GM21619 (cell line): ENCODE measurements around the gene LNX2.
"Not testable (repeated sequence)": the region's sequence is repeated elsewhere in the genome, so short reads cannot be mapped to it uniquely, and the experiment has no call there.

Experiments used
- ATAC-seq: cut with Tn5 transposase; IDR thresholded peaks from one replicate; pipeline ENCODE4 v1.9.1; 2021; ENCODE audit not compliant: unreplicated experiment

LNX2 gene

DNA sequence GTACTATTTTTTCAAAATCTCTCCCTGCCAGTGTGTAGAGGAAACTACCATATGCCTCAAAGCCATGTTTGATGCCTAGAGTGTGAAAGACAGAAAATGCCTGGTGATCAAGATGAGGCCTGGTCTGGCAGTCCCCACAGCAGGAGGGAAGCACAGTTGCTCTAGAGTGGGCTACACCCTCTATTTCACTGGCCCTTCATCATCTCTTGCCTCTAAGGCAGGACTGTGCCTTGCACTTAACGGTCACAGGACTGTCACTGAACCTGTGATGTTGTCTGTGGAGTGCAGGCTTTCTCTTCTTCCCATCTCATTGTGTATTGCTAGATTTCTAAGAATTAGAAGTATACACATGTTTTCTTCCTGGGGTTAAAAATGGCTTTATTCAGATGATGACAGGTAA lies 17.7 kb upstream of the LNX2 start:
- ATAC-seq = no peak

- no peak for ATAC-seq
These were observed 16.9 kb upstream of the LNX2 start for GRCh38 chr13:27637289-27637626.

DNA sequence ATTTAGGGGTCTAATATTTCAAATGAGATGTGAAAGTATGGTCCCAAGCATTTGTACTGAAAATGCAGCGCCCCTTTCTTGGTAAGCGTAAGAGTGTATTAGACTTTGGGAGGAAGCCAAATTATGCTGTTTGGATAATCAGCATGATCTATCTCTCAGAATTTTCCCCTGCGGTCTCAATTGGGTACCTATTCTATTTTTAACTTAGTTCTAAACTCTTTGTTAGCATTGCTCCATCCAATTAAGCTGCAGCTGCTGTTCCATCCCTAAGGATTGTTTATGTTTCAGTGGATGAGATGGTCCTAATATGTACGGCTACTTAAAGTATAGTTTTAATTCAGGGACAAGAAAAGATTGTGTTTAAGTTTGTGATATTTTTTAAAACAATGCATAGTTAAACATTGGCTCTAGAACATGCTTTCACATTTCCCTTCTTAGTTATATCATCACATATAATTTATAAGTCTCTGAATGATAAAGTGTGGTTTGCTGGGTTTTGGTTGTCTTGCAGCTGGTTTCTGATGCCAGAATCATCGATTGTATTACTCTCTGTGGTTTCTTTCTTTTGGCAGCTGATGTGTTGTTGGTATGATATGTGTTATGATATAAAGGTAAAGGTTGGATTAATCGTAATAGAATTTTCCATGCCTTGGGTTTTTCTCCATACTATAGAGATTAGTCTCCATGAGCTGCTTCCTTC lies 16.4 kb upstream of the LNX2 start:
- no peak for ATAC-seq

DNA sequence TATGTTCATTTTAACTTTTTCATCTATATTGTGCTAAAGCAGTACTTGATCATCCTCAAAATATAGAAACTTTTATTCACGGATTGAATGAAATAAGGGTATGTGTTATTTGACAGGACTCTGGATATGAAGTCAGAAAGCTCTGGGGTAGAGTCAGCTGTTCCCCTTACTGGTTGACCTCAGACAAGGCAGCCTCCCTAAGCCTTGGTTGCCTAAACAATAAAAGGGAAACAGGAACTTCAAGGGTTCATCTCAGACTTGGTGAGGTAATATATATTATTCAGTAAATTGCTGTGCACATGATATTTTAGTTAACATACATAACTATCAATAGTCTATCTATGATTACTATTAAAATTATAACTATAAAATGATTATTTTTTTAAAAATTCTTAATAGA lies 14.9 kb upstream of the LNX2 start:
- ATAC-seq = no peak

GRCh38 chr13:27634791-27635190 lies 14.5 kb upstream of the LNX2 start:
- ATAC-seq = no peak

- ATAC-seq = no peak
These were observed 13.9 kb upstream of the LNX2 start for GRCh38 chr13:27634231-27634630.

- ATAC-seq = no peak
These were observed 12.3 kb upstream of the LNX2 start for GRCh38 chr13:27632648-27633047.

DNA sequence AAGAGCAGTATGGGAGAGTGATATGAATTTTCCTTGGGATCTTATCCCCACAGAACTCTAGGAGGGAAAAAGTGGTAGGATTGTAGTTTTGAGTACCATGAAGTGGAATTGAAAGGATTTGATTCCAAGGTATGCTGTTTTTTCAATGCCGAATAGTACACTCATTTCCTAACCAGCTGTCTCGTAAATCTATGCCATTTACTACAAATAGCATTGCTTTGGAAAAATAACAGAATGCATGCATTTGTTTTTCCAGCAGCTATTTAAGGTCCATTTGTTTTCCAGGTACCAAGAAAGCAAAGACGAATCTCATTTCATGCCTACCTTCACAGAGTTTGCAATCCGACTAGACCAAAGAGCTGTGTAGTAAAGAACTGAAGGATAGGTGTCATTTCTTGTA lies 11.9 kb upstream of the LNX2 start:
- ATAC-seq = no peak

DNA sequence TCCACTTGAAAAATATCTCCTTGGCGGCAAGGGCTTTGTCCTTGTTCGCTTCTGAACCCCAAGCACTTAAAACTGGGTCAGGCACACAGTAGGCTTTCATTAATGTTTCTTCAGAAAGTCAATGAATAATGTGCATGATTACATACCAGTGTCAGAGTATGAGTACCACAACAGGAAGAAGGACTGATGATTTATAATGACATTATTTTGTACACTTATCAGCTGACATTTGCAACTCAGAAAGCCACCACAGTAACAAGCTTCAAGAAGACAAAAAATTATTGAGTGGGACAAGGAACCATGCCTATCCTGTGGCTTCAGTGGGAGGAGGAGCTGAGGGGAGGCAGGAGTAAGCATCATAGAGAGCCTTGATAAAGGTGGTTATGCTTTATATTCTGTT lies 11.3 kb upstream of the LNX2 start:
- ATAC-seq = no peak

DNA sequence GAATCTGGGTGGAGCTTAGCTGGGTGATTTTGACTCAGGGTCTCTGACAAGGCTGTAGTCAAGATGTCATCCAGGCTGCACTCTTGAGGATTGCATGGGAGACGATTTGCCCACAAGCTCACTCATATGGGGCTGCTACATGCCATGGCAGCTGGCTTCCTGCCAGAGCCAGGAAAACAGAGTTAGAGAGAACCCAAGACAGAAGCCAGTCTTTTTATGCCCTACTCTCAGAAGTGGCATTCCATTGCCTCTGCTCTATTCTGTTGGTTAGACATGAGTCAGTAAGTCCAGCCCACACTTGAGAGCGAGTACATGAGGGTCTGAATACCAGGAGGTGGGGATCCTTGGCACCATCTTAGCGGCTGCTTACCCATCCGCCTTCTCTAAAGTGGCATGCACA lies 10.8 kb upstream of the LNX2 start:
- no peak for ATAC-seq

GRCh38 chr13:27628766-27629165 lies 8.4 kb upstream of the LNX2 start:
- not testable (repeated sequence) for ATAC-seq

GRCh38 chr13:27628081-27628480 lies 7.8 kb upstream of the LNX2 start:
- ATAC-seq = no peak

- ATAC-seq = no peak
These were observed 7.1 kb upstream of the LNX2 start for GRCh38 chr13:27627380-27627779.

DNA sequence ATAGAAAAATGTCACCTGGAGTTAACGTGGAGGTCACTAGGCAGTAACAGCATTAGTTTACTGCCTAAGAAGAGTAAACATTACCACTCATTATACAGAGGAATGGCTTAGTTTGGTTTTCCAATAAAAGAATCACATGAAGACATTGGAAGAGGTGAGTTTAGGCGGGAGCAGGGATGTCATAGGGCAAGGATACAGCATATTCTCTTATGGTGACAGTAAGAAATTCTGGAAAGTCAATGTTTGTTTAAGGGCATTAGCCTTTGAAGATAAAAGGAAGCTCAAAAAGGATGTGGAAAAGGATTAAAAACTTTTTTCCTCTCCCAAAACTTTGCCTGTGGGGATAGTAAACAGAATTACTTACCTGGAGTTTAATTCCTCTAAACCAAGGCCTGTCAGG lies 5.5 kb upstream of the LNX2 start:
- no peak for ATAC-seq

DNA sequence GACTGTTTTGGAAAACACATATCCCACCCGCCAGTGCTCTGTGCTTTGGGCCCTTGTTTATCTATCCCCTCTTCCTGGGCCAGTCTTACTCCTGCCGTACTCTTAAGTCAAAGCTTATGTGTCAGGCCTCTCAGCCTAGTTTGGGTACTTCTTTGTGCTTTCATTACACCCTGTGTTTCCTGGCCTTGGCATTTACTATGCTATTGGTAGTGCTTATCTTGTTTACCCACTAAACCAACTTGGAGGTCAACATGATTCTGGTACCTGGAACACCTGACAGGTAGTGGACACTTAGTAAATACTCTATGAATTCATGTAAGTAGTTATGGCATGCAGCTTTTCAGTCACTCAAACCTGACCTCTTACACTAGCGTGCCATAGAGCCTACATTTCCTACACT lies 3.7 kb upstream of the LNX2 start:
- ATAC-seq = no peak

DNA sequence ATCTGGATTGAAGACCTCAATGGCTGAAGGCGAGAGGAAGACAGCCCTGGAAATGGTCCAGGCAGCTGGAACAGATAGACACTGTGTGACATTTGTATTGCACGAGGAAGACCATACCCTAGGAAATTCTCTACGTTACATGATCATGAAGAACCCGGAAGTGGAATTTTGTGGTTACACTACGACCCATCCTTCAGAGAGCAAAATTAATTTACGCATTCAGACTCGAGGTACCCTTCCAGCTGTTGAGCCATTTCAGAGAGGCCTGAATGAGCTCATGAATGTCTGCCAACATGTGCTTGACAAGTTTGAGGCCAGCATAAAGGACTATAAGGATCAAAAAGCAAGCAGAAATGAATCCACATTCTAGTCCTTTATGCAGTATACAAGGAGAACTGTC lies 2.6 kb upstream of the LNX2 start:
- ATAC-seq = no peak

DNA sequence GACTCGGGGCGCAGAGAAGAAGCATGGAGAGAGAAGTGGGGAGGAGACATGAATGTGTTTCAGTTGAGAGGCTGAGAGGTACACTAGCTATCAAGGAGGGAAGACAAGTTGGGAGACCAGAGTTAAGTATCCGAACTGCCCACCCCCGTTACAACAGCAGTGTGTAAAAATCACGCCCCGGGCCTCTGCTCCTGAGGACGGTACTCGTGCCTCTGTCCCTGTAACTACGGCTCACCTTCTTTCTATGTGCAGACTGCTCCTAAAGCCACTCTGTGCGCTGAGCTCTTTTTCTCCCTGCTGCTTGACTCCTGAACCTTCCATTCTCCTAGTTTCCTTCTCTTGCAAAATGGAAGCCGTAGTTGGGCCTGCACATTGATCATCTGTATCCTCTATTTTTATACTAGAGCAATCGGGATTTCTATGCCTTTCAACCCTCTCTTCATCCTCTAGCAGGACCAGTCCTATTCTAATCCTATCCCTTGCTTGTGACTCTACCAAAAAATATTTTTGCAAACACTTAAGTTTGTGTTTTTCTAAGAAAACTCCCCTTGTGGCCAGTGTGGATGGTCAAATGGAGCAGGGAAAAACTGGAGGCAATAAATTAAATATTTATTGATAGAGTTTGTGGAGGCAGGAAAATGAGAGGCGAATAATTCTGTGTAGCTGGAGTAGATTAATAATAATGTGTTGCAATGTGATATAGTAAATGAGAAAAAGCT lies 1.9 kb upstream of the LNX2 start:
- ATAC-seq = no peak

DNA sequence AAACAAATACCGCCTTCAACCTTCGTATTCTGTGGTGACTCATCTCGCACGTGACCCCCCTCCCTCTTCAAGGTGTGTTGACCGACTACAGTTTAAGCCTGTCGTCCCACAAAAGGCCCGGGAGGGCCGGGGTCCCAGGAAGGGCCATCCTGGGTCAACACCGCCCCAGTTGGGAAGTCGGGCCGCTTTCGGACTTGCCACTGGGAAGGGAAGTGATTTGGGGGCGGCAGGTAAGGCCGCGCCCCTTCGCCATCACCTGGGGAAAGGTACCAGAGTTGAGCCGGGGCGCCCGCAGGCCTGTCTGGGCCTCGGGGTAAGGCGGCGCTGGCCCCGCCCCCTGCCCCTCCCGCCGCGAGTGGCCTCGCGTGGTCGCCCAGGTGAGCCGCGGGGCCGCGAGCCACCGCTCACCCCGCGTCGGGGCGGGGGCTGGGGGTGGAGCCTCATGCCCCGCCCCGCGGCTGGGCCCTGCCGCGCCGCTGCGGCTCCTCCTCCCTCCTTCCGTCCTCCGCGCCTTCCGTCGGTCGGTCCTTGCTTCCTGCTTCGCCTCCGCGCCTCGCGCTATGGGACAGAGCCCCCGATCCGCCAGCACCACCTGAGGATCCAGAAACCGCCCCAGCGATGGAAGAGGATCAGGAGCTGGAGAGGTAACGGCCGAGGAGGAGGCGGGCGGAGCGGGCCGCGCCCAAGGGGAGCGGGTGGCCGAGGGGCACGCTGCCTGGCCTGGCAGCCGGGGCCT lies 1.2 kb upstream of the LNX2 start, which contains the start of gene POLR1D:
Gene POLR1D, plus strand, starts transcription at position 527 of the 736 bp plus-strand sequence. Its CDS starts 92 bp downstream, at position 619.
- ATAC-seq = peak; percentile 51

DNA sequence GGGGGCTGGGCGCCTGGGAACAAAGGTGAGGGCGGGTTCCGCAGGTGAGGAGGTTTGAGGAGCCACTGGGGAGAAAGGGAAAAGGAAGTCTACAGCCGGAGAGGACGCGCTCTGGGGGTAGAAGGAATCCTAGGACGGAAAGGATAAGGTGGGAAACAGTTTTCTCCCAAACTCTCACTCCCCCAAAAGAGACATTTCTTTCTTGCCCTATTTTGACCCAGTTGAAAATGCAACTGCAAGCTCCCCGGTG lies 712 bp upstream of the LNX2 start:
- no peak for ATAC-seq

GRCh38 chr13:27619728-27620376 lies 477 bp downstream of the LNX2 start:
- peak; percentile 28 for ATAC-seq

DNA sequence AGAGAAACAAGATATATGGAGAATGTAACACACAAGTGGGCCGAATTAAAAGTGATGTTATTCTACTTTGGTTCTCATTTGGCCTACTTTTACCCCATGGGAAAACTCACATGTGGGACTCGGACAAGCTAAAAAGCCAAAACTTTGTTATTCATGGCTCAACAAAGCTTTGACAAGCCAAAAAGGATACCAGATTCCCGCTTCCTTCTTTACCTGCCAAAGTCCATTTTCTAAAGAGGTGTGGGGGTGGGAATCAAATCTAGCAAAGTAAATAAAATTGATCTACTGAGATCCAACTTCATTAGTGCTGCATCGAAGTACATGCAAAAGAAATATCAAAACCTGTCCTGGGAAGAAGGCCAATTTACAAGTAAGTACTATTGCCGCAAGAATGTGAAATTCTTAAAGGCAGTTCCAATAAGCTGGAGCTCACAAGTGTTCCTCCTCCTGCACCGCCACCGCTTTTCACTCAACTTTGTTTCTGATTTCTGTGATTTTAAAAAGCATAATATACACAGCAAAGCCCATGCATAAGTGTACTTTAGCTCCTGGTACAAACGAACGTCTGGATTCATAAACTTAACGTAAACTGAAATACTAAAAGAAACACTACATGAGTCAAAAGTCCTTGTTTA lies 1.1 kb downstream of the LNX2 start:
- no peak for ATAC-seq
